Activated CD4-positive, alpha-beta T cell treated with anti-CD3 and anti-CD28 coated beads for 36 hours (primary cell): Measurements from ENCODE around the gene TBL2. TPM values are rescaled to one million over a fixed set of nuclear protein-coding genes. Genes with fewer than 3 reads are reported as not detected.
"Not testable (repeated sequence)": the region's sequence is repeated elsewhere in the genome, so short reads cannot be mapped to it uniquely, and the experiment has no call there.

Experiments used
- ATAC-seq: fragments of 200-7000 bp; cut with Tn5 transposase; one replicate; pipeline ENCODE4 v1.10.0; 2021; ENCODE audit warnings: mild to moderate bottlenecking, moderate library complexity
- CTCF ChIA-PET: fragments of 350-600 bp; sonication (Branson Sonifier 250); formaldehyde crosslinking; loops from one replicate; lab custom pipeline; 2021; ENCODE audit warnings: antibody characterized with exemption; lab: Charles Lee
- POLR2A ChIA-PET: fragments of 350-600 bp; sonication (Branson Sonifier 250); formaldehyde crosslinking; loops from one replicate; lab custom pipeline; 2021; ENCODE audit warnings: antibody characterized with exemption, inconsistent platforms; lab: Charles Lee
- DNase-seq: peaks from one replicate; pipeline ENCODE4 v3.0.0-alpha.2; 2020
- H3K27ac Mint-ChIP-seq: one replicate; pipeline ENCODE4 v1.8.0; 2021; ENCODE audit warnings: mixed read lengths
- H3K27me3 Mint-ChIP-seq: one replicate; pipeline ENCODE4 v1.8.0; 2021; ENCODE audit warnings: mixed read lengths
- H3K36me3 Mint-ChIP-seq: one replicate; pipeline ENCODE4 v1.8.0; 2021; ENCODE audit warnings: low read depth, mixed read lengths
- H3K4me1 Mint-ChIP-seq: one replicate; pipeline ENCODE4 v1.8.0; 2021; ENCODE audit warnings: mixed read lengths
- H3K4me3 Mint-ChIP-seq: one replicate; pipeline ENCODE4 v1.8.0; 2021; ENCODE audit warnings: mild to moderate bottlenecking, moderate library complexity, mixed read lengths
- H3K9me3 Mint-ChIP-seq: one replicate; pipeline ENCODE4 v1.8.0; 2021; ENCODE audit warnings: low read depth, mixed read lengths
- intact Hi-C, 2 experiments: fragments of 100-400 bp; cut with DNase I in 1 of 2; cut with micrococcal nuclease in 1 of 2; formaldehyde crosslinking; loops; one replicate each; pipeline versions ENCODE4 v1.14.2 to v1.15.1; 2022 to 2024; cut with DNase I, micrococcal nuclease
- total RNA-seq, 2 experiments: library from RNA; stranded (reverse); gene quantifications; one replicate each; pipeline ENCODE4 v1.2.3, GENCODE V29; 2021

TBL2 gene
- total RNA-seq, 2 experiments from 2014 or later = 30.6 to 34.7 TPM

DNA sequence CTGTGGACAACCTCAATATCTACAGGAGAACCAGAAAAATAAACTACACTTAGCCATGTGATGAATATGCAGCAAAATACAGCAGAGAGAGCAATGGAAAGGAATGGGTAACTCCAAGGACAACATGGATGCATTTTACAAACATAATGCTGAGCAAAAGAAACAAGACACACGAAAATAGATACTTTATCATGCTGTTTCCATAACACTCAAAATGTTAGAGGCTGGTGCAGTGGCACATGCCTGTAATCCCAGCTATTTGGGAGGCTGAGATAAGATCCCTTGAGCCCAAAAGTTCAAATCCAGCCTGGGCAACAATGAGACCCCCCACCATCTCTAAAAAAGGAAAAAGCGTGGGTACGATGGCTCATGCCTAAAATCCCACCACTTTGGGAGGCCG is 29.2 kb downstream of the TBL2 start:
- intact Hi-C loops = no loop called here
- DNase-seq (no peak), ATAC-seq (no peak)
- Mint-ChIP-seq H3K9me3 (no peaks in the 10 kb centered on the region), H3K27ac (peak overlapping the region; percentile 74), H3K4me3 (no peak overlapping the region), H3K4me1 (peaks cover 21% of the 10 kb centered on the region), H3K27me3 (no peaks in the 10 kb centered on the region), H3K36me3 (peaks cover 32% of the 10 kb centered on the region)
- POLR2A ChIA-PET = interaction anchor here (1.0 kb wide), 1 partner anchor 23 kb away, joined by 3 read pairs; no protein-coding TSS in a partner anchor
- CTCF ChIA-PET = interaction anchor here (1.0 kb wide), 1 partner anchor 39 kb away, joined by 3 read pairs; no protein-coding TSS in a partner anchor

- ATAC-seq = no peak
- Mint-ChIP-seq H3K9me3 (no peaks in the 10 kb centered on the region), H3K4me1 (peaks cover 22% of the 10 kb centered on the region), H3K27ac (no peak overlapping the region), H3K27me3 (no peaks in the 10 kb centered on the region), H3K36me3 (peaks cover 34% of the 10 kb centered on the region), H3K4me3 (no peak overlapping the region)
- CTCF ChIA-PET = interaction anchor here (0.6 to 1.0 kb wide), 4 partner anchors 12 to 224 kb away, joined by 3 to 5 read pairs (median 4); no protein-coding TSS in a partner anchor
- POLR2A ChIA-PET = interaction anchor here (0.6 kb wide), 1 partner anchor 12 kb away, joined by 3 read pairs; no protein-coding TSS in a partner anchor
- intact Hi-C loops = no loop called here
- DNase-seq = no peak
These were observed 30.5 kb downstream of the TBL2 start for GRCh38 chr7:73547841-73548240.

GRCh38 chr7:73544678-73545077 is 33.7 kb downstream of the TBL2 start:
- POLR2A ChIA-PET = interaction anchor here (0.6 kb wide), 1 partner anchor 22 kb away, joined by 3 read pairs; the partner anchor contains the start of gene BAZ1B
- no peak overlapping the region for H3K4me3 Mint-ChIP-seq
- no peak overlapping the region for H3K27ac Mint-ChIP-seq
- H3K36me3 Mint-ChIP-seq = peaks cover 34% of the 10 kb centered on the region
- peaks cover 21% of the 10 kb centered on the region for H3K4me1 Mint-ChIP-seq
- no peak for DNase-seq
- ATAC-seq = no peak
- H3K27me3 Mint-ChIP-seq = no peaks in the 10 kb centered on the region
- CTCF ChIA-PET = no interaction called here
- intact Hi-C loops = no loop called here
- no peaks in the 10 kb centered on the region for H3K9me3 Mint-ChIP-seq

- H3K27me3 Mint-ChIP-seq = no peaks in the 10 kb centered on the region
- ATAC-seq (no peak), DNase-seq (no peak)
- H3K4me3 Mint-ChIP-seq = no peak overlapping the region
- ChIA-PET CTCF (no interaction called here), POLR2A (interaction anchor here (0.5 kb wide), 1 partner anchor 12 kb away, joined by 3 read pairs; no protein-coding TSS in a partner anchor)
- H3K27ac Mint-ChIP-seq = no peak overlapping the region
- H3K4me1 Mint-ChIP-seq = peaks cover 5% of the 10 kb centered on the region
- peaks cover 47% of the 10 kb centered on the region for H3K36me3 Mint-ChIP-seq
- intact Hi-C loops = no loop called here
- H3K9me3 Mint-ChIP-seq = no peaks in the 10 kb centered on the region
These were observed 36.7 kb downstream of the TBL2 start for GRCh38 chr7:73541722-73542121.

- intact Hi-C loops = no loop called here
- no peak overlapping the region for H3K27ac Mint-ChIP-seq
- ChIA-PET CTCF (interaction anchor here (1.0 kb wide), 1 partner anchor 195 kb away, joined by 3 read pairs; no protein-coding TSS in a partner anchor), POLR2A (no interaction called here)
- no peaks in the 10 kb centered on the region for H3K27me3 Mint-ChIP-seq
- DNase-seq = no peak
- peaks cover 3% of the 10 kb centered on the region for H3K4me1 Mint-ChIP-seq
- H3K36me3 Mint-ChIP-seq = peaks cover 51% of the 10 kb centered on the region
- no peaks in the 10 kb centered on the region for H3K9me3 Mint-ChIP-seq
- ATAC-seq = no peak
- no peak overlapping the region for H3K4me3 Mint-ChIP-seq
These were observed 38.7 kb downstream of the TBL2 start for GRCh38 chr7:73539709-73540108.

DNA sequence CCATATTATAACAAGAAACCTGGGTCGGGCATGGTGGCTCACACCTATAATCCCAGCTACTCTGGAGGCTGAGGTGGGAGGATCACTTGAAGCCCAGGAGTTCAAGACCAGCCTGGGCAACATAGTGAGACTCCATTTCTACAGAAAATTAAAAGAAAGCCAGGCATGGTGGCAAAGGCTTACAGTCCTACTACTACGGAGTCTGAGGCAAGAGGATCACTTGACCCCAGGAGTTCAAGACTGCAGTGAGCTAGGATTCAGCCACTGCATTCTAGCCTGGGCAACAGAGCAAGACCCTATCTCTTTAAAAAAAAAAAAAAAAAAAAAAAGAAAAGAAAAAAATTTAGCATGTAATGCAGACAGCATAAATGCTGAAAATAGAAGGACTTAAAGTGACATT is 39.9 kb downstream of the TBL2 start:
- H3K27ac Mint-ChIP-seq, ATAC-seq, H3K27me3 Mint-ChIP-seq, H3K9me3 Mint-ChIP-seq, POLR2A ChIA-PET, H3K4me3 Mint-ChIP-seq, DNase-seq, H3K4me1 Mint-ChIP-seq, intact Hi-C loops: not testable (repeated sequence)
- CTCF ChIA-PET = interaction anchor here (1.4 kb wide), 1 partner anchor 11 kb away, joined by 3 read pairs; no protein-coding TSS in a partner anchor
- H3K36me3 Mint-ChIP-seq = peaks cover 47% of the 10 kb centered on the region

DNA sequence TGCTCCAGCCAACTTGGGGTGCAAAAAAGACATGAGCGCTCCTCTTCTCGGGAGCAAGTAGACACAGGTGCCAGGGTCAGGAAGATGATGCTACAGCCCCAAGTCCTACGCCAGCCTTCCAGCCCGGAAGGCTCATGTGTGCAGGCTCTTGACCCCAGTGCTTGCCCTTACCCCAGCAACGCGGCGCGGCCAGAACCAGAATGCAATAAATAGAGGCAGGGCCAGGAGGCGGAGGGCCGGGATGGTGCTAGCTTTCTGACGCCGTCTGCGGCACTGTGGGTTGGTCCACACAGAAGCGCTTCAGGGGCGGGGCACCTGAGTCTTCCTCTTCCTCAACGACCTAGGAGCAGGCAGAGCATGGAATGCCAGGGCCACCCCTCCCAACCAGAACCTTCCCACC is 41.3 kb downstream of the TBL2 start:
- peaks cover 41% of the 10 kb centered on the region for H3K36me3 Mint-ChIP-seq
- intact Hi-C loops = no loop called here
- POLR2A ChIA-PET = no interaction called here

GRCh38 chr7:73536479-73536878 is 41.9 kb downstream of the TBL2 start:
- Mint-ChIP-seq H3K27me3 (no peaks in the 10 kb centered on the region), H3K4me3 (no peak overlapping the region), H3K4me1 (no peaks in the 10 kb centered on the region), H3K9me3 (no peaks in the 10 kb centered on the region), H3K27ac (peak overlapping the region; percentile 33), H3K36me3 (peaks cover 39% of the 10 kb centered on the region)
- intact Hi-C loops = no loop called here
- no peak for DNase-seq
- POLR2A ChIA-PET = interaction anchor here (0.7 to 0.9 kb wide), 2 partner anchors 14 to 20 kb away, joined by 3 read pairs; partner anchors contain the start of gene BAZ1B
- ATAC-seq = no peak
- CTCF ChIA-PET = no interaction called here

More for the DNA sequence above, 41.3 kb downstream of the TBL2 start:
- no peak overlapping the region for H3K4me3 Mint-ChIP-seq
- ATAC-seq = no peak
- no peak overlapping the region for H3K27ac Mint-ChIP-seq
- no peak for DNase-seq
- H3K9me3 Mint-ChIP-seq = no peaks in the 10 kb centered on the region
- H3K4me1 Mint-ChIP-seq = no peaks in the 10 kb centered on the region
- CTCF ChIA-PET = no interaction called here
- no peaks in the 10 kb centered on the region for H3K27me3 Mint-ChIP-seq

DNA sequence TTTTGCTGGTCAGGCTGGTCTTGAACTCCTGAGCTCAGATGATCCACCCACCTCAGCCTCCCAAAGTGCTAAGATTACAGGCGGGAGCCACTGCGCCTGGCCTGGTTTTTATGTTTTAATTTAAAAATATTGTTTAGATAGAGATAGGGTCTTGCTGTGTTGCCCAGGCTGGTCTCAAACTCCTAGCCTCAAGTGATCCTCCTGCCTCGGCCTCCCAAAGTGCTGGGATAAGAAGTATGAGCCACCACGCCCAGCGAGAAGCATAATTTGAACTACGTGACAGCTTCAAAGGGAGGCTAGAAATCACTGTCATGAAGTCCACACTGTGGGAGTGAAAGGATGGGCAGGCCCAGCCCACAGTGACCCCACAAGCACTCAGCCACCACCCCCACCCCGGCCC is 42.5 kb downstream of the TBL2 start:
- ATAC-seq, H3K27ac Mint-ChIP-seq, DNase-seq, H3K4me3 Mint-ChIP-seq, H3K4me1 Mint-ChIP-seq, CTCF ChIA-PET, intact Hi-C loops, H3K9me3 Mint-ChIP-seq, H3K27me3 Mint-ChIP-seq: not testable (repeated sequence)
- POLR2A ChIA-PET = interaction anchor here (0.7 to 0.9 kb wide), 2 partner anchors 14 to 21 kb away, joined by 3 read pairs; partner anchors contain the start of gene BAZ1B
- H3K36me3 Mint-ChIP-seq = peaks cover 37% of the 10 kb centered on the region

DNA sequence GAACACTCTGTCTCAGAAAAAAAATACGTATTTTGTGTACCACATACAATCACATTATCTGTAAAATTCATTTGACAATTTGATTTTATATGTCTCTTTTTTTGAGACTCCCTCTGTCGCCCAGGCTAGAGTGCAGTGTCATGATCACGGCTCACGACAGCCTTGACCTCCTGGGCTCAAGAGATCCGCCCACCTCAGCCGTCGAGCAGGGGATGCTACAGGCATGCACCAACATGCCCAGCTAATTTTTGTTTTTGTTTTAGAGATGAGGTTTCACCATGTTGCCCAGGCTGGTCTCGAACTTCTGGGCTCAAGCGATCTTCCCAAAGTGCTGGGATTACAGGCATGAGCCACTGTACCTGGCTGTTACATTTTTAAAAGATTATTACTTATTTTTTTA is 44.6 kb downstream of the TBL2 start:
- no peak for ATAC-seq
- Mint-ChIP-seq H3K36me3 (peaks cover 29% of the 10 kb centered on the region), H3K4me1 (no peaks in the 10 kb centered on the region), H3K9me3 (no peaks in the 10 kb centered on the region), H3K4me3 (no peak overlapping the region), H3K27me3 (no peaks in the 10 kb centered on the region), H3K27ac (no peak overlapping the region)
- ChIA-PET POLR2A (no interaction called here), CTCF (interaction anchor here (0.6 kb wide), 1 partner anchor 158 kb away, joined by 4 read pairs; no protein-coding TSS in a partner anchor)
- no peak for DNase-seq
- intact Hi-C loops = no loop called here

GRCh38 chr7:73532224-73532623 is 46.2 kb downstream of the TBL2 start:
- DNase-seq (no peak), ATAC-seq (no peak)
- CTCF ChIA-PET = no interaction called here
- Mint-ChIP-seq H3K27me3 (no peaks in the 10 kb centered on the region), H3K4me3 (no peak overlapping the region), H3K36me3 (peaks cover 17% of the 10 kb centered on the region), H3K4me1 (peaks cover 12% of the 10 kb centered on the region), H3K27ac (no peak overlapping the region), H3K9me3 (no peaks in the 10 kb centered on the region)
- POLR2A ChIA-PET = no interaction called here
- intact Hi-C loops = no loop called here

DNA sequence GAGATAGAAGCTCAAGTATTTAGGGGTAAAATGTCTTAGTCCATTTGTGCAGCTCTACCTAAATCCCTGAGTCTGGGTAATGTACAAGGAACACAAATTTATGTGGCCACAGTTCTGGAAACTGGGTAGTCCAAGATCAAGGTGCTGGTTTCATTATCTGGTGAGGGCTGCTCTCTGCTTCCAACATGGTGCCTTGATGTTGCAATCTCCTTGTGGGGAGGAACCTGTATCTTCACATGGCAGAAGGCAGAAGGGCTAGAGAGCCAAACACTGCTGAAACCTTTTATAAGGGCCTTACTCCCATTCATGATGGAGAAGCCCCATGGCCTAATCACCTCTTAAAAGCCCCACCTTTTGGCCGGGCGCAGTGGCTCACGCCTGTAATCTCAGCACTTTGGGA is 47.6 kb downstream of the TBL2 start:
- Mint-ChIP-seq H3K4me3 (no peak overlapping the region), H3K27me3 (no peaks in the 10 kb centered on the region), H3K4me1 (peaks cover 19% of the 10 kb centered on the region), H3K27ac (no peak overlapping the region), H3K36me3 (peaks cover 8% of the 10 kb centered on the region), H3K9me3 (no peaks in the 10 kb centered on the region)
- intact Hi-C loops = no loop called here
- CTCF ChIA-PET = no interaction called here
- POLR2A ChIA-PET = interaction anchor here (1.1 kb wide), 1 partner anchor 8 kb away, joined by 3 read pairs; the partner anchor contains the start of gene BAZ1B
- DNase-seq = no peak
- ATAC-seq = no peak
